Right atrium auricular region (tissue), 2 donors: ENCODE measurements around the gene LHX1. TPM values are rescaled to one million over a fixed set of nuclear protein-coding genes. Genes with fewer than 3 reads are reported as not detected.

Experiments used
- DNase-seq: peaks from one replicate; pipeline ENCODE4 v3.0.0-alpha.2; 2019; ENCODE audit warnings: low spot score
- H3K27ac ChIP-seq, 2 donors: fragments of 200-600 bp; sonication (generic); 1 replicate in 1 of 2; 2 replicates in 1 of 2; pipeline ENCODE4 v1.5.1; 2016 to 2019
- H3K27me3 ChIP-seq, 2 donors: fragments of 200-600 bp; sonication (generic); one replicate each; pipeline versions ENCODE4 v1.5.1 to v1.6.0; 2017 to 2019
- H3K36me3 ChIP-seq: fragments of 200-600 bp; sonication (generic); one replicate; pipeline ENCODE4 v1.5.1; 2016
- H3K4me1 ChIP-seq, 2 donors: fragments of 200-600 bp; sonication (generic); one replicate each; pipeline versions ENCODE4 v1.5.1 to v1.6.0; 2017 to 2019
- H3K4me3 ChIP-seq, 2 donors: fragments of 200-600 bp; sonication (generic); 1 replicate in 1 of 2; 2 replicates in 1 of 2; pipeline ENCODE4 v1.5.1; 2017 to 2019; ENCODE audit warnings: mild to moderate bottlenecking in 1 of 2, moderate library complexity in 1 of 2
- H3K9me3 ChIP-seq, 2 donors: fragments of 200-600 bp; sonication (generic); one replicate each; pipeline ENCODE4 v1.5.1; 2019
- CTCF ChIP-seq, 2 donors: fragments of 200-600 bp; sonication (generic); IDR thresholded peaks; one replicate each; pipeline ENCODE4 v1.5.1; 2019; ENCODE audit warnings: antibody characterized with exemption in 2 of 2
- total RNA-seq, 2 donors: library from RNA; depleted of rRNA; stranded (reverse); fragments of >200 nt; gene quantifications; one replicate each; pipeline ENCODE4 v1.1.0, GENCODE V29; 2016

The LHX1 gene
- total RNA-seq, 2 donors from 2014 or later: not detected

- no peaks in the 10 kb centered on the region for H3K9me3 ChIP-seq
- peaks cover 0 to 7% of the 10 kb centered on the region in 2 donors for H3K4me1 ChIP-seq
- no peak for DNase-seq
- H3K27me3 ChIP-seq: no peaks in the 10 kb centered on the region
- no peak for TF ChIP-seq CTCF (IDR thresholded peaks at IDR 0.05)
- H3K27ac ChIP-seq: no peak overlapping the region
- no peak overlapping the region for H3K4me3 ChIP-seq
- H3K36me3 ChIP-seq: no peaks in the 10 kb centered on the region
Observed at GRCh38 chr17:36977066-36977465, 39.8 kb downstream of the LHX1 start.

GRCh38 chr17:36977568-36977967, 40.3 kb downstream of the LHX1 start:
- no peak for TF ChIP-seq CTCF (IDR thresholded peaks at IDR 0.05)
- Histone ChIP-seq H3K9me3 (no peaks in the 10 kb centered on the region), H3K4me3 (no peak overlapping the region), H3K4me1 (peaks cover 0 to 7% of the 10 kb centered on the region in 2 donors), H3K27me3 (no peaks in the 10 kb centered on the region), H3K36me3 (no peaks in the 10 kb centered on the region), H3K27ac (no peak overlapping the region)
- no peak for DNase-seq

GRCh38 chr17:36978810-36979564, 41.7 kb downstream of the LHX1 start:
- no peaks in the 10 kb centered on the region for H3K36me3 ChIP-seq
- no peaks in the 10 kb centered on the region for H3K27me3 ChIP-seq
- H3K27ac ChIP-seq: no peak overlapping the region
- no peak for TF ChIP-seq CTCF (IDR thresholded peaks at IDR 0.05)
- no peak overlapping the region for H3K4me3 ChIP-seq
- H3K4me1 ChIP-seq: peaks cover 0 to 7% of the 10 kb centered on the region in 2 donors
- no peak for DNase-seq
- no peaks in the 10 kb centered on the region for H3K9me3 ChIP-seq

- no peak overlapping the region for H3K27ac ChIP-seq
- TF ChIP-seq CTCF (IDR thresholded peaks at IDR 0.05): no peak
- peaks cover 0 to 7% of the 10 kb centered on the region in 2 donors for H3K4me1 ChIP-seq
- no peak for DNase-seq
- H3K36me3 ChIP-seq: no peaks in the 10 kb centered on the region
- H3K27me3 ChIP-seq: no peaks in the 10 kb centered on the region
- no peak overlapping the region for H3K4me3 ChIP-seq
- no peaks in the 10 kb centered on the region for H3K9me3 ChIP-seq
Observed at GRCh38 chr17:36979565-36979941, 42.3 kb downstream of the LHX1 start.

GRCh38 chr17:36980280-36980761, 43.0 kb downstream of the LHX1 start:
- Histone ChIP-seq H3K4me3 (no peak overlapping the region), H3K27me3 (no peaks in the 10 kb centered on the region), H3K36me3 (no peaks in the 10 kb centered on the region), H3K9me3 (no peaks in the 10 kb centered on the region), H3K27ac (no peak overlapping the region), H3K4me1 (peaks cover 0 to 7% of the 10 kb centered on the region in 2 donors)
- no peak for DNase-seq
- no peak for TF ChIP-seq CTCF (IDR thresholded peaks at IDR 0.05)

GRCh38 chr17:36983618-36984017, 46.3 kb downstream of the LHX1 start:
- no peak for DNase-seq
- no peaks in the 10 kb centered on the region for H3K9me3 ChIP-seq

More at GRCh38 chr17:36983618-36984017, 46.3 kb downstream of the LHX1 start:
- H3K27ac ChIP-seq: no peak overlapping the region
- no peak overlapping the region for H3K4me3 ChIP-seq
- no peak for TF ChIP-seq CTCF (IDR thresholded peaks at IDR 0.05)
- H3K36me3 ChIP-seq: peaks cover 23% of the 10 kb centered on the region
- H3K4me1 ChIP-seq: peaks cover 0 to 7% of the 10 kb centered on the region in 2 donors
- no peaks in the 10 kb centered on the region for H3K27me3 ChIP-seq
